ENCODE results near the gene CNST.
"Not testable (repeated sequence)": the region's sequence is repeated elsewhere in the genome, so short reads cannot be mapped to it uniquely, and the experiment has no call there.

Gene CNST

GRCh38 chr1:246622035-246622652 is 55.9 kb downstream of the CNST start:
- no peak for DNase-seq

DNA sequence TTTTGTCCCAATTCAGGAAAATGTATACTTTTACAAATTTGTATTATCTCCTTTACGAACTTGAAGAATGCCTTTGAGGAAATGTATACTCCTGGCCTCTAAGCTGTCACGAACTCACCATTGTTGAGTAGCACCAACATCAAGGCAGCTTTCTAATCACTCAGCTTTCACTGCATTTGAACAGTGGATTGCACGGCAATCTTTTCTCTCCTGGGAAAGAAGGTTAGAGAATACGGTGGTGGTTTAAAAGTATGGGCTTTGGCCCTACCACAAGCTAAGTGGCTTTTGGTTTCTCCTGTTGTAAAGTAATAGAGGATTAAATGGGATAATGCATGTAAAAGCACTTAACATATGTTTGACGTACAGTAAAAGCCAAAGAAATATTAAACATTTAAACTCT is 57.8 kb downstream of the CNST start:
- no peak for DNase-seq

- peak; percentile 5 for DNase-seq
Measured at GRCh38 chr1:246629030-246629429, 62.8 kb downstream of the CNST start.

- DNase-seq, result no peak
Measured at GRCh38 chr1:246629976-246630375, 63.7 kb downstream of the CNST start.

GRCh38 chr1:246631426-246631825 is 65.2 kb downstream of the CNST start:
- no peak for DNase-seq

DNA sequence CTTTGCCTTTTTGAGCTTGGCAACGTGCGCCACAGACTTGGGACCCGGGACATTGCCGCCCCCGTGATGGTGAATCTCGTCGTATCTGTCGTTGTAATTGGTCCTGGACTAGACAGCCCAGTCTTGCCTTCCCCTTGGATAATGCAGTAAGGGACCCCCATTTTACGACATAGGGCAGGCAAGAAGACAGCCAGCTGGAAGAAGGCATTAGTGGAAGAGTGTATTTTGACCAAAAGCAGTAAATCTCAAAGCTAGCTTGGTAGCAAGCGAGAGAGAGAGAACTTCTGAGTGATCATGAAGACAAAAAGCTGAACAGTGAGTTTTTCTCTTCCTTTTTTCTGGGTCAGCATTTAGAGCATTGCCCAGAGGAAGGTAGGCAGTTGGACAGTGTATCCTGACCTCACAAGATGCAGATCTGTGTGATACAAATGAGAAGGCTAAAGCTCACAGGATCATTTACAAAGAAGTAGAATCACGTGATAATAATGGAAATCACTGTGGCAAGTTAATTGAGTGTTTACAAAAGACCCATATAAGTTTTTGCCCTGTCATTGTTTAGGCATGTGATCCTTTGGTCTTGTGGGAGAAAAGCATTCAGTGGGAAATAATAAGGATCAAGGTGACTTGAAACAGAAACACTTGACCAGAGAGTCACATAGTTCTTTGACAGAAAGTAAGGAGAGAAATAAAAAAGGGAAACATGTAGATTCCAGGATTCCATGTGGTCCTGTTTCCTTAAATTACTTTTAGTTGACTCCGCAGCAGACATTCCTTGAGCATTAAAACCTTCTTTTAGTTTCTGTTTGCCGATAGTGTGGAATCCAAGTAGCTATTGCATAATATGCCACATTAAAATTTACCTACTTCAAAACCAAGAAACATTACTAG is 66.3 kb downstream of the CNST start:
- DNase-seq, result no peak

- DNase-seq, result not testable (repeated sequence)
Measured at GRCh38 chr1:246634659-246635058, 68.4 kb downstream of the CNST start.

- no peak for DNase-seq
Measured at GRCh38 chr1:246638941-246639655, 72.8 kb downstream of the CNST start.

- no peak for DNase-seq
Measured at GRCh38 chr1:246639732-246640131, 73.5 kb downstream of the CNST start.

DNA sequence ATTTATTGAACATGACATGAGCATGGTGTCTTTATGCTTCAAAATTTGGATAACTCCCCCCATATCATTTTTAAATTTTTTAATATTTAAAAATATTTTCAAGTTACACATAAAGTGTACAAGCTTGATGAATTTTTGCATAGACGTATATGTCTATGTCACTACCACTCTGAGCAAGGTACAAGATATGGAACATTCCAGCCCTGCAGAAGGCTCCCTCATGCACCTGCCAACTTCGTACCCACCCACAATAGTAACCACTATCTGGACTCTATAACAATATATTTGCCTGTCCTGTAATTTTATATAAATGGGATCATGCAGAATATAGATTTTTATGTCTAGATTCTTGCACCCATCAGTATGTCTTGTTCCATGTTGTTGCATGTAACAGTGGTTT is 74.5 kb downstream of the CNST start:
- DNase-seq, result no peak

DNA sequence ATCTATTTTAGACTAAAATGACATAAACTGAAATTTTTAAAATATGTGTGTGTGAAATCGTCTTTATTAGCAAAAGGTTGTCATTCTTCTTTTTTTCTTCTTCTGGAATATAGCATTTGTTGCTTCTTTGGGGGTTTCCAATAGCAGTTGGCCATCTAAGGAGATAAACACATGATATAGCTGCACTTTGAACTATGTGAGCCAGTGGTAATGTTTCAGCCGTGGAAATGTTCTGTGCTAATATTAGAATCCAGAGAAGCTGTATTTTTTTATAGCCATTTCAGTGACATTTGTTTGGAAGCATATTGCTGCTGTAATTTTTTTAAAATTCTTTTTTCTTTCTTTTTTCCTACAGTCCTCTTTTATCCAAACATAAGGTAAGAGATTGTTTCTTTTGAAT is 75.1 kb downstream of the CNST start:
- no peak for DNase-seq

DNA sequence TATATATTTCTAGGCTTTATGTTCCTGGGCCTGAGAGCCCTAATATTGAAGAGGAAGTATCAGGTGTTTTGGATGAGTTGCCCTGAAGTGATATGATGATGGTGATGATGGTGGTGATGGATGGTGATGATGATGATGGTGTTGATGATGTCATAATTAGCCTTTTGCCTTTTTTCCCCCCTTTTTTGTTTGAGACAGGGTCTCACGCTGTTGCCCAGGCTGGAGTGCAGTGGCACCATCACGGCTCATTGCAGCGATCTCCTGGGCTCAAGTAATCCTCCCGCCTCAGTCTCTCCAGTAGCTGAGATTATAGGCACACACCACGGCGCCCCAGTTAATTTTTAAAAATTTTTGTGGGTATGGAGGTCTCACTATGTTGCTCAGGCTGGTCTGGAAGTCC is 76.5 kb downstream of the CNST start:
- DNase-seq, result no peak

DNA sequence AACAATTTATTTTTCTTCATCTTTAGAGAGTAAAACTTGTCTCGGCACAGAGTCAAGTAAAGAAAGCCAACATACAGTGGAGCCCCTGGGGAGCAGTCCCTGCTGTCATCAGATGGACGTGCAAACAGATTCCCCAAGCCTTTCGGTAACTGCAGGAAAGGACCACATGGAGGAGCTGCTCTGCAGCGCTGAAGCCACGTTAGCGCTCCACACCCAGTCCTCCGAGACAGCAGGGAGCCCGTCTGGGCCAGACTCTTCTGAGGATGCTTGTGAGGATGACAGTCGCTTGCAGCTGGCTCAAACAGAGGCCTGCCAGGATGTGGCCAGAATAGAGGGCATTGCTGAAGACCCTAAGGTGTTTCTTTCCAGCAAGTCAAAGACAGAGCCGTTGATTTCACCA is 80.9 kb downstream of the CNST start:
- DNase-seq, result no peak

DNA sequence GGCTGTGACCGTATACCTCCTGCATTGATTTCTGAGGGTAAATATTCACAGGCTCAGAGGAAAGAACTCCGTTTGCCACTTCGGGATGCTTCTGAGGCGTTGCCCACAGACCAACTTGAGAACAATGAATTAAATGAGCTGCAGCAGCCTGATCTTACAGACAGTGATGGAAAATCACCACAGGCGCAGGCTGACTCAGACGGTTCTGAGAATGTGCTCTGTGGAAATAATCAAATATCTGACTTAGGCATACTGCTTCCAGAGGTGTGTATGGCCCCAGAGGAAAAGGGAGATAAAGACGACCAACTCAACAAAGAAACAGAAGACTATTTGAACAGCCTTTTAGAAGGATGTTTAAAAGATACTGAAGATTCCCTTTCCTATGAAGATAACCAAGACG is 81.3 kb downstream of the CNST start:
- no peak for DNase-seq

GRCh38 chr1:246651012-246651695 is 84.9 kb downstream of the CNST start:
- no peak for DNase-seq

GRCh38 chr1:246658567-246658966 is 92.3 kb downstream of the CNST start:
- no peak for DNase-seq

GRCh38 chr1:246659594-246660140 is 93.4 kb downstream of the CNST start:
- no peak for DNase-seq

GRCh38 chr1:246661451-246661850 is 95.2 kb downstream of the CNST start:
- no peak for DNase-seq

GRCh38 chr1:246667773-246668172 is 101.5 kb downstream of the CNST start:
- DNase-seq, result no peak

GRCh38 chr1:246669659-246670058 is 103.4 kb downstream of the CNST start:
- DNase-seq, result no peak

DNA sequence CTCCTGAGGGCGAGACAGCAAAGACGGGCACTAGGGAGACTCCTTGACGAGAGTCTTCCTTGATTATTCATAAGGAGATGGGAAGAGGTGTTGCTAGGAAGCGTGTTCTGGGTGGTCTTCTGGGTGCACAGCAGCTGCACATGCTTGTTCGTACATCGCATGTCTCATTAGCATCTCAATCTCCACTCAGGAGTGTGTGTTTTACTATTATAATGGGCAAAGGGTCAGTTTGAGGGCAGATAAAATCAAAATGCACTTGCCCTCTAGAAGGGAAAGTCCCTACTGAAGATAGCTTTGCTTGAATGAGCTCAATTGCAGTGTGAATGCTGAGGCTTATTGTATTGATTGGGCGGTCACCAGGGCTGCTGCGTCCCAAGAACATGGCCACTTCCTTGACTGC is 107.8 kb downstream of the CNST start:
- DNase-seq, result no peak

DNA sequence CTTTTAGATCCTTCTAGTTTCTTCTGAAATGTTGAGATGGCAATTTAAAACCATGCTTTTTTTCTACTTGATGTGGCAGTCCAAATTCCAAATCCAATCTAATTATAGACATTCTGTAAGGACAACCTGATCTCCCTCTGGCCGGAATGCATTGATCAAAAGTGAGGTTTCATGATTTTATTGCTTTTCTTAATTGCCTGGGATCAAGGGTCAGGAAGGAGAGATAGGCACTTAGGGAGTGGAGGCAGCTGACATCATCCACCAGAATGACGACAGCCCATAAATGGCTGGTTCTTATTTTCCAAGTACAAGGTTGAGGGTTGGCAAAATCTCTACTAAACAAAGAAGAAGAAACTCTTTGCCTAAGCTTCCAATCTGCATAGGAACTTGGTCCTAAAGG is 111.6 kb downstream of the CNST start:
- no peak for DNase-seq
